ENCODE results near the gene MBD3L2B. TPM values are rescaled to one million over a fixed set of nuclear protein-coding genes. Genes with fewer than 3 reads are reported as not detected.
"Not testable (repeated sequence)": the region's sequence is repeated elsewhere in the genome, so short reads cannot be mapped to it uniquely, and the experiment has no call there.

Gene MBD3L2B
- total RNA-seq, 1 experiment from 2014 or later, result not detected

- H3K4me1 ChIP-seq (replicated peaks; ENCODE audit: insufficient read depth), result no peaks in the 10 kb centered on the region
- no peak for DNase-seq
- BruUV-seq (replicated peaks), result no TSS peak
- no peaks in the 10 kb centered on the region for H3K9me2 ChIP-seq (ENCODE audit: insufficient read depth)
- intact Hi-C loops (cut with micrococcal nuclease; ENCODE audit: unreplicated experiment), result no loop called here
- no peaks in the 10 kb centered on the region for H3K36me3 ChIP-seq (ENCODE audit: low read depth)
- no peak overlapping the region for H3K27ac ChIP-seq
- H2AFZ ChIP-seq, result no peak overlapping the region
- ChIA-PET CTCF (no interaction called here), POLR2A (ENCODE audit: unreplicated experiment) (no interaction called here)
- H3K27me3 ChIP-seq (ENCODE audit: insufficient read depth, low read depth), result no peaks in the 10 kb centered on the region
- H3K79me2 ChIP-seq (ENCODE audit: low read depth), result no peaks in the 10 kb centered on the region
- no peak overlapping the region for H3K4me3 ChIP-seq
- no peaks in the 10 kb centered on the region for H3F3A ChIP-seq (ENCODE audit: insufficient read depth, low read depth)
- TF ChIP-seq CTCF (conservative IDR thresholded peaks at IDR 0.05) (no peak), EZH2 (IDR thresholded peaks at IDR 0.05; ENCODE audit: low read depth) (no peak)
- H3K9me3 ChIP-seq (ENCODE audit: insufficient read depth, low read depth), result no peaks in the 10 kb centered on the region
- H3K4me2 ChIP-seq, result no peak overlapping the region
- H4K20me1 ChIP-seq (ENCODE audit: insufficient read depth), result no peaks in the 10 kb centered on the region
These were observed 42.7 kb upstream of the MBD3L2B start for GRCh38 chr19:7063764-7064418.

- H3K4me3 ChIP-seq, result no peak overlapping the region
- H3K9me3 ChIP-seq (ENCODE audit: insufficient read depth, low read depth), result no peaks in the 10 kb centered on the region
- H3K27ac ChIP-seq, result no peak overlapping the region
- CTCF ChIA-PET, result no interaction called here
- H3F3A ChIP-seq (ENCODE audit: insufficient read depth, low read depth), result no peaks in the 10 kb centered on the region
- H4K20me1 ChIP-seq (ENCODE audit: insufficient read depth), result no peaks in the 10 kb centered on the region
- H3K4me1 ChIP-seq (replicated peaks; ENCODE audit: insufficient read depth), result no peaks in the 10 kb centered on the region
- POLR2A ChIA-PET (ENCODE audit: unreplicated experiment), result interaction anchor here (0.6 kb wide), 1 partner anchor 469 kb away, joined by 3 read pairs; no protein-coding TSS in a partner anchor
- H3K79me2 ChIP-seq (ENCODE audit: low read depth), result no peaks in the 10 kb centered on the region
- BruUV-seq (replicated peaks), result no TSS peak
- H2AFZ ChIP-seq, result no peak overlapping the region
- H3K36me3 ChIP-seq (ENCODE audit: low read depth), result no peaks in the 10 kb centered on the region
- TF ChIP-seq CTCF (conservative IDR thresholded peaks at IDR 0.05), result no peak
- no peak for TF ChIP-seq EZH2 (IDR thresholded peaks at IDR 0.05; ENCODE audit: low read depth)
- H3K27me3 ChIP-seq (ENCODE audit: insufficient read depth, low read depth), result no peaks in the 10 kb centered on the region
- H3K4me2 ChIP-seq, result no peak overlapping the region
- intact Hi-C loops (cut with micrococcal nuclease; ENCODE audit: unreplicated experiment), result no loop called here
- DNase-seq, result no peak
- H3K9me2 ChIP-seq (ENCODE audit: insufficient read depth), result no peaks in the 10 kb centered on the region
These were observed 42.1 kb upstream of the MBD3L2B start for GRCh38 chr19:7063339-7063738.

- H3K27me3 ChIP-seq (ENCODE audit: insufficient read depth, low read depth); DNase-seq; H3K4me3 ChIP-seq; H3K9me3 ChIP-seq (ENCODE audit: insufficient read depth, low read depth); H3K4me2 ChIP-seq; H4K20me1 ChIP-seq (ENCODE audit: insufficient read depth); H3K27ac ChIP-seq; H2AFZ ChIP-seq; H3F3A ChIP-seq (ENCODE audit: insufficient read depth, low read depth); BruUV-seq (replicated peaks); H3K79me2 ChIP-seq (ENCODE audit: low read depth); intact Hi-C loops (cut with micrococcal nuclease; ENCODE audit: unreplicated experiment); POLR2A ChIA-PET (ENCODE audit: unreplicated experiment); CTCF ChIA-PET; H3K4me1 ChIP-seq (replicated peaks; ENCODE audit: insufficient read depth); H3K36me3 ChIP-seq (ENCODE audit: low read depth); H3K9me2 ChIP-seq (ENCODE audit: insufficient read depth): not testable (repeated sequence)
These were observed 38.7 kb upstream of the MBD3L2B start for GRCh38 chr19:7059977-7060376.

- H3K4me2 ChIP-seq; POLR2A ChIA-PET (ENCODE audit: unreplicated experiment); H3K79me2 ChIP-seq (ENCODE audit: low read depth); H4K20me1 ChIP-seq (ENCODE audit: insufficient read depth); H3K4me1 ChIP-seq (replicated peaks; ENCODE audit: insufficient read depth); DNase-seq; H3K9me2 ChIP-seq (ENCODE audit: insufficient read depth); H3K4me3 ChIP-seq; BruUV-seq (replicated peaks); H3F3A ChIP-seq (ENCODE audit: insufficient read depth, low read depth); H3K27ac ChIP-seq; H3K9me3 ChIP-seq (ENCODE audit: insufficient read depth, low read depth); H2AFZ ChIP-seq; H3K36me3 ChIP-seq (ENCODE audit: low read depth); H3K27me3 ChIP-seq (ENCODE audit: insufficient read depth, low read depth); CTCF ChIA-PET; intact Hi-C loops (cut with micrococcal nuclease; ENCODE audit: unreplicated experiment): not testable (repeated sequence)
These were observed 37.3 kb upstream of the MBD3L2B start, which contains the start of gene MBD3L3 for GRCh38 chr19:7058576-7058975. Gene MBD3L3, minus strand, starts transcription at chr19:7058676. Its CDS starts 71 bp downstream, at chr19:7058605.

GRCh38 chr19:7056371-7056770 is 35.1 kb upstream of the MBD3L2B start:
- H3K4me2 ChIP-seq; DNase-seq; H3K36me3 ChIP-seq (ENCODE audit: low read depth); intact Hi-C loops (cut with micrococcal nuclease; ENCODE audit: unreplicated experiment); H4K20me1 ChIP-seq (ENCODE audit: insufficient read depth); H3K9me2 ChIP-seq (ENCODE audit: insufficient read depth); H3K79me2 ChIP-seq (ENCODE audit: low read depth); H3F3A ChIP-seq (ENCODE audit: insufficient read depth, low read depth); H3K4me1 ChIP-seq (replicated peaks; ENCODE audit: insufficient read depth); BruUV-seq (replicated peaks); H2AFZ ChIP-seq; CTCF ChIA-PET; H3K9me3 ChIP-seq (ENCODE audit: insufficient read depth, low read depth); H3K4me3 ChIP-seq; H3K27ac ChIP-seq; POLR2A ChIA-PET (ENCODE audit: unreplicated experiment); H3K27me3 ChIP-seq (ENCODE audit: insufficient read depth, low read depth): not testable (repeated sequence)

GRCh38 chr19:7055679-7056078 is 34.4 kb upstream of the MBD3L2B start:
- intact Hi-C loops (cut with micrococcal nuclease; ENCODE audit: unreplicated experiment); H3K4me3 ChIP-seq; H3K79me2 ChIP-seq (ENCODE audit: low read depth); H3K4me2 ChIP-seq; DNase-seq; BruUV-seq (replicated peaks); H3K27me3 ChIP-seq (ENCODE audit: insufficient read depth, low read depth); H3K27ac ChIP-seq; POLR2A ChIA-PET (ENCODE audit: unreplicated experiment); H3K9me2 ChIP-seq (ENCODE audit: insufficient read depth); H4K20me1 ChIP-seq (ENCODE audit: insufficient read depth); H3F3A ChIP-seq (ENCODE audit: insufficient read depth, low read depth); H2AFZ ChIP-seq; H3K9me3 ChIP-seq (ENCODE audit: insufficient read depth, low read depth); CTCF ChIA-PET; H3K36me3 ChIP-seq (ENCODE audit: low read depth); H3K4me1 ChIP-seq (replicated peaks; ENCODE audit: insufficient read depth): not testable (repeated sequence)

Measured in PC-9 (cell line).